ENCODE measurements around the gene GADL1.

DNA sequence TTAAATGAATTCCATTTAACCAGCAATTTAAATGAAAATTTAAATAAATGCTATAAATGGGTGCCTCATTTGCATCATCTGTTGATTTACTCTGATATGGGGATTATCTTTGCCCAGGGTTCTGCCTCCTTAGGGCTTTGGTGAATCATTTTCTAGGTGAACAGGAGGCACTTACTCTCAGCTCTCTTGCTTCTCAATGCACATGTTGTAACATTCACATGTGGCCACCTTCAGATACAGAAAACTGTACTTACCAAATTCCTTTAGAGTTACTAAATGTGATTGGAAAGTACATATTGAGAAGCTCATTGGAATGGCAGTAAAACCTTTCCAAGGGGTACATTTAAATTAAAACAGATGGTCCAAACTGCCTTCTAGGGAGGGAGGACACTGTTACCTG is 20.8 kb downstream of the GADL1 start:
- TF ChIP-seq RCOR1 (IDR thresholded peaks at IDR 0.05; ENCODE audit: low read depth, low read length) = no peak
- TF ChIP-seq POLR2A (IDR thresholded peaks at IDR 0.05; ENCODE audit: low read length) = no peak
- TF ChIP-seq CTCF (IDR thresholded peaks at IDR 0.05) = no peak

All from A549 (cell line).